WERI-Rb-1 (cell line): Measurements from ENCODE around the gene EBNA1BP2.
"Not testable (repeated sequence)": the region's sequence is repeated elsewhere in the genome, so short reads cannot be mapped to it uniquely, and the experiment has no call there.

Experiments
- DNase-seq: peaks from one replicate; pipeline ENCODE4 v3.0.0-alpha.2; 2020
- H3K27ac ChIP-seq: fragments of 250-450 bp; sonication (Bioruptor Pico); 2 replicates; pipeline ENCODE4 v1.5.1; 2020; ENCODE audit warnings: mild to moderate bottlenecking, moderate library complexity
- H3K27me3 ChIP-seq: fragments of 250-450 bp; sonication (Bioruptor Pico); 2 replicates; pipeline ENCODE4 v1.5.1; 2021; ENCODE audit warnings: mild to moderate bottlenecking, low read depth, moderate library complexity; ENCODE audit not compliant: insufficient read depth, severe bottlenecking
- H3K36me3 ChIP-seq: fragments of 250-450 bp; sonication (Bioruptor Pico); 2 replicates; pipeline ENCODE4 v1.5.1; 2020; ENCODE audit warnings: mild to moderate bottlenecking, moderate library complexity
- H3K4me3 ChIP-seq: 2 replicates; pipeline ENCODE4 v1.5.1; 2011; ENCODE audit warnings: low read depth, mild to moderate bottlenecking, control low read depth, low read length
- H3K9me3 ChIP-seq: fragments of 250-450 bp; sonication (Bioruptor Pico); 2 replicates; pipeline ENCODE4 v1.5.1; 2021; ENCODE audit warnings: mild to moderate bottlenecking, moderate library complexity; ENCODE audit not compliant: severe bottlenecking
- CTCF ChIP-seq: IDR thresholded peaks from 2 replicates; pipeline ENCODE4 v1.5.1; 2011; ENCODE audit warnings: low read depth, mild to moderate bottlenecking, control low read depth, inconsistent platforms, low read length

The EBNA1BP2 gene

GRCh38 chr1:43123031-43123430 lies 49.1 kb downstream of the EBNA1BP2 start:
- Histone ChIP-seq H3K4me3 (no peak overlapping the region), H3K36me3 (no peaks in the 10 kb centered on the region), H3K9me3 (no peaks in the 10 kb centered on the region), H3K27me3 (no peaks in the 10 kb centered on the region), H3K27ac (no peak overlapping the region)
- no peak for TF ChIP-seq CTCF
- no peak for DNase-seq

- no peaks in the 10 kb centered on the region for H3K9me3 ChIP-seq
- H3K4me3 ChIP-seq, result no peak overlapping the region
- DNase-seq, result no peak
- no peak overlapping the region for H3K27ac ChIP-seq
- no peak for TF ChIP-seq CTCF
- H3K36me3 ChIP-seq, result no peaks in the 10 kb centered on the region
- no peaks in the 10 kb centered on the region for H3K27me3 ChIP-seq
Observed at GRCh38 chr1:43121256-43121900, 50.7 kb downstream of the EBNA1BP2 start.

GRCh38 chr1:43119928-43120586 lies 52.0 kb downstream of the EBNA1BP2 start:
- H3K36me3 ChIP-seq, H3K4me3 ChIP-seq, H3K27ac ChIP-seq: not testable (repeated sequence)

More at GRCh38 chr1:43119928-43120586, 52.0 kb downstream of the EBNA1BP2 start:
- not testable (repeated sequence) for H3K27me3 ChIP-seq, DNase-seq, H3K9me3 ChIP-seq
